GM12878 (cell line): ENCODE data around the gene ZNF366.

Experiments used
- CBFB ChIP-seq: IDR thresholded peaks from 2 replicates; pipeline ENCODE4 v1.6.1; 2016; ENCODE audit warnings: antibody characterized with exemption, low read depth
- CTCF ChIP-seq, 3 experiments: IDR thresholded peaks in 2 of 3; conservative IDR thresholded peaks in 1 of 3; 2 replicates each; pipeline ENCODE4 v1.5.1; 2011; ENCODE audit warnings: low read depth in 3 of 3, low read length in 3 of 3, mild to moderate bottlenecking in 3 of 3, control low read depth in 2 of 3, moderate library complexity in 2 of 3, inconsistent platforms in 1 of 3, mixed read lengths in 1 of 3; ENCODE audit not compliant: control insufficient read depth in 2 of 3, insufficient read depth in 1 of 3; ENCODE audit errors: extremely low read depth in 1 of 3
- EP300 ChIP-seq, 2 experiments: fragments of 150-350 bp in 1 of 2; IDR thresholded peaks; 2 replicates each; pipeline ENCODE4 v1.6.1; 2011 to 2012; ENCODE audit warnings: low read depth in 2 of 2, low read length in 2 of 2, borderline replicate concordance in 1 of 2, improper control_type of control experiment in 1 of 2, inconsistent platforms in 1 of 2; ENCODE audit not compliant: control insufficient read depth in 1 of 2
- EZH2 ChIP-seq: IDR thresholded peaks from 2 replicates; pipeline ENCODE4 v1.6.1; 2012; ENCODE audit warnings: low read depth, mild to moderate bottlenecking, control low read depth, inconsistent platforms, low read length, borderline replicate concordance; ENCODE audit not compliant: control insufficient read depth
- NKRF ChIP-seq: fragments of 450-650 bp; conservative IDR thresholded peaks from 2 replicates; pipeline ENCODE4 v1.6.1; 2017; ENCODE audit warnings: mild to moderate bottlenecking, moderate library complexity
- POLR2AphosphoS5 ChIP-seq: IDR thresholded peaks from 2 replicates; pipeline ENCODE4 v1.6.1; 2011; ENCODE audit warnings: mild to moderate bottlenecking, low read length, inconsistent platforms

- TF ChIP-seq CTCF (IDR thresholded peaks at IDR 0.05 in 2 of 3, conservative IDR thresholded peaks at IDR 0.05 in 1 of 3; ENCODE audit: control insufficient read depth in 2 of 3, extremely low read depth in 1 of 3, insufficient read depth in 1 of 3, low read depth in 3 of 3, low read length in 3 of 3) (no peak), POLR2AphosphoS5 (no peak), EZH2 (no peak), EP300 (IDR thresholded peaks at IDR 0.05; ENCODE audit: borderline replicate concordance in 1 of 2, control insufficient read depth in 1 of 2, low read depth in 2 of 2, low read length in 2 of 2) (no peak), CBFB (no peak), NKRF (no peak)
These were observed 48.7 kb upstream of the ZNF366 start for GRCh38 chr5:72555871-72556270.
